ENCODE measurements around the gene ADAMTS12. TPM values are rescaled to one million over a fixed set of nuclear protein-coding genes. Genes with fewer than 3 reads are reported as not detected.

The ADAMTS12 gene
- total RNA-seq, 2 donors from 2014 or later, result 2.3 to 8.9 TPM

- Histone ChIP-seq H3K36me3 (replicated peaks in 1 of 2; ENCODE audit: insufficient read depth in 1 of 2, low read depth in 2 of 2) (no peaks in the 10 kb centered on the region), H3K27ac (no peak overlapping the region), H3K4me3 (no peak overlapping the region), H3K27me3 (peaks cover 2 to 14% of the 10 kb centered on the region in 2 donors), H3K9me3 (no peaks in the 10 kb centered on the region), H3K4me1 (peaks cover 18% of the 10 kb centered on the region)
- no peak for TF ChIP-seq POLR2A (IDR thresholded peaks at IDR 0.05)
- no peak for ATAC-seq
- WGBS, 2 donors, result 9 to 24% methylated on average over 6 of the region's 6 CpGs
- intact Hi-C loops (cut with DNase I), result no loop called here
- no peak for DNase-seq
Measured at GRCh38 chr5:33891446-33891787, 373 bp downstream of the ADAMTS12 start.

- 42 to 44% methylated on average over 11 to 12 of the region's 12 CpGs for WGBS, 2 donors
- TF ChIP-seq CTCF (IDR thresholded peaks at IDR 0.05) (no peak), POLR2A (IDR thresholded peaks at IDR 0.05) (no peak)
- DNase-seq (no peak), ATAC-seq (no peak)
- Histone ChIP-seq H3K4me3 (no peak overlapping the region), H3K27me3 (peaks cover 2 to 14% of the 10 kb centered on the region in 2 donors), H3K4me1 (peaks cover 18% of the 10 kb centered on the region), H3K9me3 (no peaks in the 10 kb centered on the region), H3K36me3 (replicated peaks in 1 of 2; ENCODE audit: insufficient read depth in 1 of 2, low read depth in 2 of 2) (no peaks in the 10 kb centered on the region), H3K27ac (no peak overlapping the region)
- intact Hi-C loops (cut with DNase I), result no loop called here
Measured at GRCh38 chr5:33890131-33891032, 1.4 kb downstream of the ADAMTS12 start.

GRCh38 chr5:33888587-33888986 lies 3.2 kb downstream of the ADAMTS12 start:
- peaks cover 18% of the 10 kb centered on the region for H3K4me1 ChIP-seq
- H3K36me3 ChIP-seq (replicated peaks in 1 of 2; ENCODE audit: insufficient read depth in 1 of 2, low read depth in 2 of 2), result no peaks in the 10 kb centered on the region
- DNase-seq (no peak), ATAC-seq (no peak)
- intact Hi-C loops (cut with DNase I), result no loop called here
- no peak overlapping the region for H3K4me3 ChIP-seq
- 38 to 41% methylated on average over 4 of the region's 4 CpGs for WGBS, 2 donors
- H3K27ac ChIP-seq, result no peak overlapping the region
- H3K9me3 ChIP-seq, result no peaks in the 10 kb centered on the region
- TF ChIP-seq POLR2A (IDR thresholded peaks at IDR 0.05), result no peak
- no peak for TF ChIP-seq CTCF (IDR thresholded peaks at IDR 0.05)
- peaks cover 2 to 14% of the 10 kb centered on the region in 2 donors for H3K27me3 ChIP-seq

- WGBS, 2 donors, result 60 to 74% methylated on average over 3 of the region's 3 CpGs
- Histone ChIP-seq H3K27ac (no peak overlapping the region), H3K4me3 (no peak overlapping the region), H3K36me3 (replicated peaks in 1 of 2; ENCODE audit: insufficient read depth in 1 of 2, low read depth in 2 of 2) (no peaks in the 10 kb centered on the region), H3K27me3 (peaks cover 2 to 14% of the 10 kb centered on the region in 2 donors), H3K4me1 (peaks cover 10% of the 10 kb centered on the region), H3K9me3 (no peaks in the 10 kb centered on the region)
- no peak for DNase-seq
- TF ChIP-seq CTCF (IDR thresholded peaks at IDR 0.05) (no peak), POLR2A (IDR thresholded peaks at IDR 0.05) (no peak)
- intact Hi-C loops (cut with DNase I), result no loop called here
- no peak for ATAC-seq
Measured at GRCh38 chr5:33887268-33887667, 4.5 kb downstream of the ADAMTS12 start.

GRCh38 chr5:33886283-33886682 lies 5.5 kb downstream of the ADAMTS12 start:
- WGBS, 2 donors, result 26 to 27% methylated on average over 4 of the region's 4 CpGs
- TF ChIP-seq POLR2A (IDR thresholded peaks at IDR 0.05), result no peak
- TF ChIP-seq CTCF (IDR thresholded peaks at IDR 0.05), result no peak
- no peak overlapping the region for H3K4me3 ChIP-seq
- peaks cover 2 to 14% of the 10 kb centered on the region in 2 donors for H3K27me3 ChIP-seq
- intact Hi-C loops (cut with DNase I), result no loop called here
- H3K4me1 ChIP-seq, result no peaks in the 10 kb centered on the region
- H3K9me3 ChIP-seq, result no peaks in the 10 kb centered on the region
- H3K36me3 ChIP-seq (replicated peaks in 1 of 2; ENCODE audit: insufficient read depth in 1 of 2, low read depth in 2 of 2), result no peaks in the 10 kb centered on the region
- H3K27ac ChIP-seq, result no peak overlapping the region
- ATAC-seq (no peak), DNase-seq (no peak)

Data from body of pancreas (tissue), 4 donors.